ENCODE results near the gene FKBP1A. TPM values are rescaled to one million over a fixed set of nuclear protein-coding genes. Genes with fewer than 3 reads are reported as not detected.

The FKBP1A gene
- total RNA-seq, 4 donors from 2014 or later, result 78.6 to 116 (median 86.8) TPM

GRCh38 chr20:1364106-1364505 is 28.7 kb downstream of the FKBP1A start:
- WGBS, 2 donors (ENCODE audit: low coverage in 1 of 2), result 68 to 70% methylated on average over 2 of the region's 2 CpGs
- Histone ChIP-seq H3K27ac (no peak overlapping the region), H3K4me3 (no peak overlapping the region), H3K9me3 (no peaks in the 10 kb centered on the region), H3K27me3 (no peaks in the 10 kb centered on the region), H3K36me3 (peaks cover 0 to 52% of the 10 kb centered on the region in 2 donors), H3K4me1 (peaks cover 0 to 8% (median 0%) of the 10 kb centered on the region in 3 donors)
- ATAC-seq, result no peak
- TF ChIP-seq CTCF (IDR thresholded peaks at IDR 0.05) (no peak), EP300 (IDR thresholded peaks at IDR 0.05) (no peak), POLR2AphosphoS5 (IDR thresholded peaks at IDR 0.05) (no peak), POLR2A (IDR thresholded peaks at IDR 0.05) (no peak)

- Histone ChIP-seq H3K9me3 (no peaks in the 10 kb centered on the region), H3K27me3 (no peaks in the 10 kb centered on the region), H3K27ac (no peak overlapping the region), H3K36me3 (peaks cover 0 to 48% of the 10 kb centered on the region in 2 donors), H3K4me3 (no peak overlapping the region), H3K4me1 (peaks cover 0 to 4% (median 0%) of the 10 kb centered on the region in 3 donors)
- TF ChIP-seq POLR2A (IDR thresholded peaks at IDR 0.05) (no peak), EP300 (IDR thresholded peaks at IDR 0.05) (no peak), POLR2AphosphoS5 (IDR thresholded peaks at IDR 0.05) (no peak), CTCF (IDR thresholded peaks at IDR 0.05) (no peak)
- ATAC-seq, result no peak
- 81 to 83% methylated on average over 4 to 5 of the region's 5 CpGs for WGBS, 2 donors (ENCODE audit: low coverage in 1 of 2)
Measured at GRCh38 chr20:1363522-1363921, 29.3 kb downstream of the FKBP1A start.

GRCh38 chr20:1362484-1362883 is 30.4 kb downstream of the FKBP1A start:
- Histone ChIP-seq H3K36me3 (peaks cover 0 to 47% of the 10 kb centered on the region in 2 donors), H3K27ac (no peak overlapping the region), H3K4me3 (no peak overlapping the region), H3K9me3 (no peaks in the 10 kb centered on the region), H3K27me3 (no peaks in the 10 kb centered on the region), H3K4me1 (no peaks in the 10 kb centered on the region)
- 80% methylated on average over 1 of the region's 2 CpGs; no CpG with 5 or more reads in 1 of the 2 donors for WGBS, 2 donors (ENCODE audit: low coverage in 1 of 2)
- no peak for TF ChIP-seq POLR2A (IDR thresholded peaks at IDR 0.05)
- TF ChIP-seq CTCF (IDR thresholded peaks at IDR 0.05), result no peak
- TF ChIP-seq POLR2AphosphoS5 (IDR thresholded peaks at IDR 0.05), result no peak
- no peak for TF ChIP-seq EP300 (IDR thresholded peaks at IDR 0.05)
- ATAC-seq, result no peak

GRCh38 chr20:1360094-1360846 is 32.6 kb downstream of the FKBP1A start:
- no peaks in the 10 kb centered on the region for H3K4me1 ChIP-seq
- no peak overlapping the region for H3K4me3 ChIP-seq
- no peak for TF ChIP-seq POLR2A (IDR thresholded peaks at IDR 0.05)
- TF ChIP-seq POLR2AphosphoS5 (IDR thresholded peaks at IDR 0.05), result no peak
- TF ChIP-seq EP300 (IDR thresholded peaks at IDR 0.05), result no peak
- no peak for TF ChIP-seq CTCF (IDR thresholded peaks at IDR 0.05)
- peaks cover 0 to 55% of the 10 kb centered on the region in 2 donors for H3K36me3 ChIP-seq
- 87 to 94% methylated on average over 4 to 6 of the region's 7 CpGs for WGBS, 2 donors (ENCODE audit: low coverage in 1 of 2)
- ATAC-seq, result no peak
- no peaks in the 10 kb centered on the region for H3K9me3 ChIP-seq
- H3K27me3 ChIP-seq, result no peaks in the 10 kb centered on the region
- H3K27ac ChIP-seq, result no peak overlapping the region

All from gastroesophageal sphincter (tissue), 4 donors.